Measurements from ENCODE around the gene STEAP4.

Gene STEAP4

GRCh38 chr7:88229302-88229995, 77.2 kb downstream of the STEAP4 start:
- no peak overlapping the region for H3K4me3 ChIP-seq (ENCODE audit: low read depth, low read length)
- no peak for DNase-seq (ENCODE audit: low read depth)

- H3K4me3 ChIP-seq (ENCODE audit: low read depth, low read length), result no peak overlapping the region
- DNase-seq (ENCODE audit: low read depth), result peak; percentile 70
Observed at GRCh38 chr7:88226886-88227516, 79.7 kb downstream of the STEAP4 start.

GRCh38 chr7:88226201-88226600, 80.5 kb downstream of the STEAP4 start:
- H3K4me3 ChIP-seq (ENCODE audit: low read depth, low read length), result no peak overlapping the region
- no peak for DNase-seq (ENCODE audit: low read depth)

GRCh38 chr7:88224601-88225275, 82.0 kb downstream of the STEAP4 start:
- DNase-seq (ENCODE audit: low read depth), result no peak
- H3K4me3 ChIP-seq (ENCODE audit: low read depth, low read length), result no peak overlapping the region

GRCh38 chr7:88223265-88223664, 83.4 kb downstream of the STEAP4 start:
- H3K4me3 ChIP-seq (ENCODE audit: low read depth, low read length), result no peak overlapping the region
- no peak for DNase-seq (ENCODE audit: low read depth)

All from skeletal muscle cell (primary cell).